T-helper 1 cell treated with Interleukin-12 subunit alpha and Interleukin-12 subunit beta and Interleukin-4 antibody, amounts not matched to agents 30 μg/mL and 1 μg/mL, for 36 hours (primary cell): ENCODE results near the gene AFAP1.
A peak's percentile ranks its signal among the peaks of the same experiment; 100 is the strongest.

Experiments
- H3K27ac Mint-ChIP-seq: one replicate; pipeline ENCODE4 v1.8.0; 2021; ENCODE audit warnings: mild to moderate bottlenecking, mixed read lengths
- H3K27me3 Mint-ChIP-seq: one replicate; pipeline ENCODE4 v1.8.0; 2021; ENCODE audit warnings: low read depth, mixed read lengths
- H3K36me3 Mint-ChIP-seq: one replicate; pipeline ENCODE4 v1.8.0; 2021; ENCODE audit warnings: low read depth, mixed read lengths
- H3K4me1 Mint-ChIP-seq: one replicate; pipeline ENCODE4 v1.8.0; 2021; ENCODE audit warnings: low read depth, mixed read lengths
- H3K4me3 Mint-ChIP-seq: one replicate; pipeline ENCODE4 v1.8.0; 2021; ENCODE audit warnings: mild to moderate bottlenecking, moderate library complexity, mixed read lengths
- H3K9me3 Mint-ChIP-seq: one replicate; pipeline ENCODE4 v1.8.0; 2021; ENCODE audit warnings: mixed read lengths

Gene AFAP1

DNA sequence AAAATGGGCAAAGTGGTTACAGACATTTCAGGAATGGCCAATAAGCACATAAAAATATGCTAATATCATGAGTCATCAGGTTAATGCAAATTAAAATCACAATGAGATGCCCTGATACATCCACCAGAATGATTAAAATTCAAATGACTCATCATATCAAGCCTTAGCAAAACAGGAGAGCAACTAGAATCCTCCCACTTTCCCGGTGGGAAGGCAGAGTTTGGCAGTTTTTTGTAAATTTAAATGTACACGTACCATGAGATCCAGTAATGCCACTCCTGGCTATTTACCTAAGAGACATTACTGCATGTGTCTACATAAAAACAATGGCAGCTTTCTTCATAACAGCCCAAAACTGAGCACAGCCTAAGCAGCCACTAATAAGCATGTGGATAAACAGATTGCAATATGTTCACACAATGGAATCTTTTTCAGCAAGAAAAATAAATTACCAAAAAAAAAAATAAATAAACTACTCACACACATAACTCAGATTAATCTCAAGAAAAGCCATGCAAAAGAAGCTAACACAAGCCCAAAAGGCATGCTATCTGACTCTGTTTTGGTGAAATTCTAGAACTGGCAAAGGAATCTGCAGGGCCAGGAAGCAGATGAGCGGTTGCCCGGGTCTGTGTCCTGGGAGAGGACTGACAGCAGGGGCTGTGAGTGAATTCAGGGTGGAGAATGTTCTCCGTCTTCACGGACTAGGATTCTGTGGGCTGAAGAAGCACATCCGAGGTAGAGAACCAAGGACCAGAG lies 48.8 kb downstream of the AFAP1 start:
- Mint-ChIP-seq H3K9me3 (peaks cover 7% of the 10 kb centered on the region), H3K27me3 (peaks cover 3% of the 10 kb centered on the region), H3K4me3 (no peak overlapping the region), H3K4me1 (peaks cover 3% of the 10 kb centered on the region), H3K36me3 (peaks cover 6% of the 10 kb centered on the region), H3K27ac (no peak overlapping the region)

DNA sequence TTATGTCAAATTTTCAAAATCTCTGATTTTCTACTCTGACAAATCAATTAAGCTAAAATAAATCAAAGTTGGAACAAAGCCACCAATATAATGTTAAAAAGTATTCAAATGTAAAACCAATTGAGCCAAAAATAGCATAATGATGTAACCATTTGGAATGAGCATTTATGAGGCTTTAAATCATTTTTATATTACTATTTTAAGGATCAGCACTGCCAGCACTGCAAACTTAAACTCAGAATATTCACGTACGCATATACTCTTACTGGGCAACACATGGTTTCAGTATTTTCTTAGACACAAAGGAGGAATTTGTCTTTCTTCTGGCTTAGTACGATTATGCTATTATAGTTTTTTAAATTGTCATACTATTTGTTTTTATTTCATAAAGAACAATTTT lies 52.2 kb downstream of the AFAP1 start:
- no peak overlapping the region for H3K4me3 Mint-ChIP-seq
- H3K4me1 Mint-ChIP-seq = peaks cover 3% of the 10 kb centered on the region
- H3K36me3 Mint-ChIP-seq = peaks cover 6% of the 10 kb centered on the region
- peaks cover 3% of the 10 kb centered on the region for H3K27me3 Mint-ChIP-seq
- H3K27ac Mint-ChIP-seq = no peak overlapping the region
- H3K9me3 Mint-ChIP-seq = peaks cover 7% of the 10 kb centered on the region

- Mint-ChIP-seq H3K36me3 (peaks cover 6% of the 10 kb centered on the region), H3K4me1 (peaks cover 4% of the 10 kb centered on the region), H3K27ac (no peak overlapping the region)
Measured at GRCh38 chr4:7886007-7886973, 53.4 kb downstream of the AFAP1 start.

GRCh38 chr4:7885216-7886006 lies 54.2 kb downstream of the AFAP1 start:
- Mint-ChIP-seq H3K4me1 (peaks cover 13% of the 10 kb centered on the region), H3K36me3 (peaks cover 6% of the 10 kb centered on the region), H3K9me3 (peaks cover 7% of the 10 kb centered on the region), H3K4me3 (no peak overlapping the region), H3K27ac (no peak overlapping the region), H3K27me3 (peaks cover 3% of the 10 kb centered on the region)

More at GRCh38 chr4:7886007-7886973, 53.4 kb downstream of the AFAP1 start:
- Mint-ChIP-seq H3K9me3 (peaks cover 7% of the 10 kb centered on the region), H3K27me3 (peaks cover 3% of the 10 kb centered on the region), H3K4me3 (no peak overlapping the region)

GRCh38 chr4:7880683-7881082 lies 59.0 kb downstream of the AFAP1 start:
- Mint-ChIP-seq H3K27me3 (no peaks in the 10 kb centered on the region), H3K4me3 (no peak overlapping the region), H3K27ac (no peak overlapping the region), H3K4me1 (peaks cover 30% of the 10 kb centered on the region), H3K9me3 (no peaks in the 10 kb centered on the region), H3K36me3 (no peaks in the 10 kb centered on the region)

- Mint-ChIP-seq H3K27me3 (no peaks in the 10 kb centered on the region), H3K27ac (no peak overlapping the region), H3K9me3 (no peaks in the 10 kb centered on the region), H3K4me1 (peaks cover 30% of the 10 kb centered on the region), H3K4me3 (no peak overlapping the region), H3K36me3 (no peaks in the 10 kb centered on the region)
Measured at GRCh38 chr4:7879127-7879526, 60.5 kb downstream of the AFAP1 start.

GRCh38 chr4:7878323-7878722 lies 61.3 kb downstream of the AFAP1 start:
- H3K4me3 Mint-ChIP-seq = no peak overlapping the region
- H3K4me1 Mint-ChIP-seq = peaks cover 30% of the 10 kb centered on the region
- H3K27ac Mint-ChIP-seq = no peak overlapping the region
- H3K36me3 Mint-ChIP-seq = no peaks in the 10 kb centered on the region
- H3K27me3 Mint-ChIP-seq = no peaks in the 10 kb centered on the region
- H3K9me3 Mint-ChIP-seq = no peaks in the 10 kb centered on the region

- Mint-ChIP-seq H3K4me1 (peaks cover 30% of the 10 kb centered on the region), H3K36me3 (no peaks in the 10 kb centered on the region), H3K9me3 (no peaks in the 10 kb centered on the region), H3K27ac (no peak overlapping the region), H3K4me3 (peak overlapping the region; percentile 29), H3K27me3 (no peaks in the 10 kb centered on the region)
Measured at GRCh38 chr4:7877176-7877575, 62.5 kb downstream of the AFAP1 start.

- Mint-ChIP-seq H3K36me3 (peaks cover 2% of the 10 kb centered on the region), H3K27me3 (no peaks in the 10 kb centered on the region), H3K4me1 (peaks cover 29% of the 10 kb centered on the region), H3K9me3 (no peaks in the 10 kb centered on the region), H3K4me3 (peak overlapping the region; percentile 29), H3K27ac (no peak overlapping the region)
Measured at GRCh38 chr4:7876201-7876875, 63.3 kb downstream of the AFAP1 start.

DNA sequence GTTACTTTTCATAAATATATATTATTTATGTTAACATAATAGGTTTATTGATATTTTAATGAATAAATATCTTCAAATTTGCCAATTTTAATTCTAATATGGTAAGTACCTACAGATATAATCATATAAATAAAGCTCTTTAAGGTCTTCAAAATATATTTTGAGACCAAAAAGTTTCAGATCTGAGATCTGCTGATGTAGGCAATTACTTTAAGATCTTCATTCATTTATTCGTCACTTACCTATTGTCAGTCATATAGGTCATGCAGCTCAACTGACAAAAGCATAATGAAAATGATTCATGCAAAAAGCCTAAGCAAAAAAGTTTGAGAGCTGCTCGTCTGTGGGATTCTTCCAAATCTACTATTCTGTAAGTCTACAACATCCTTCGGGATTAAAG lies 64.8 kb downstream of the AFAP1 start:
- peaks cover 20% of the 10 kb centered on the region for H3K4me1 Mint-ChIP-seq

DNA sequence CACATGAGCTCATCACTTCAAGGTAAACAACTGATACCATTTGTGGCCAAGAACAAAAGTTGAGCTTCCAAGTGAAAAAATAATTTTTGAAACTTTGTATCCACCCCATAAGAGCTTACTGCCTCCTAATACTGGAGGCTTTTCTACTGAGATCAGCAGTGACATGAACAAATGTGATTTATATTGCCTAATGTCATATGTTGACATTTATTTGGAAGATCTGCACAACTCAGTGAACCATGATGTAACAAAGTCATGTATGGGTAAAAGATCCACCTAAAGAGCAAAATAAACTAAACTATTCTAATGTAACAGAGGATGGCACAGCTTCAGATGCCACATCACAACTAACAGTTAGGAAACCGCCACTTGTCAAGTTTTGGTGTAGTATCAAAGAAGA lies 65.8 kb downstream of the AFAP1 start:
- H3K4me3 Mint-ChIP-seq = no peak overlapping the region
- no peak overlapping the region for H3K27ac Mint-ChIP-seq
- H3K4me1 Mint-ChIP-seq = peaks cover 21% of the 10 kb centered on the region
- H3K27me3 Mint-ChIP-seq = no peaks in the 10 kb centered on the region
- no peaks in the 10 kb centered on the region for H3K9me3 Mint-ChIP-seq
- H3K36me3 Mint-ChIP-seq = peaks cover 2% of the 10 kb centered on the region

More for the DNA sequence above, 64.8 kb downstream of the AFAP1 start:
- Mint-ChIP-seq H3K27me3 (no peaks in the 10 kb centered on the region), H3K9me3 (no peaks in the 10 kb centered on the region), H3K36me3 (peaks cover 2% of the 10 kb centered on the region), H3K27ac (no peak overlapping the region), H3K4me3 (no peak overlapping the region)

DNA sequence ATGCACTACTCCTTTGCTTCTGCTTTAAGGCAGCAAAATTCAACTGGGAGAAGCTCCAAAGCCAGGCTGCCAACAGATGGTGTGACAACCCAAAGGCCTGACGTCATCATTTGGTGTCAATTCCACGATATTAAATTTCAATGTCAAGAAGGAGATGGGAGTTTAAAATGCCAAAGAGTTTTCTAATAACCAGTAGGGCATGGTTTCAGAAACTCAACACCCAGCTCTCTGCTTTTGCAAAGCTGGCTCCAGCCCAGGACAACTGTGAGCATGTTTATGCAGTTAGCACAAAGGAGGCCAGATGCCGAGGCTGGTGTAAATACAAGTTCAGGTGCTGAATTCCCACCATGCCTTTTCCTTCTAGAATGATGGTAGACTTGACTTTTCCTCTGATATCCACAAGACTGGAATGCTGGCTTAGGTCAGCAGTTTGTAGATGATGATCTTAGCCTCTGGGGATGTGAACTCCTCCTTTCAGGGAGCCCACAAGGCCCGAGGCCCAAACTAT lies 67.3 kb downstream of the AFAP1 start:
- Mint-ChIP-seq H3K27me3 (no peaks in the 10 kb centered on the region), H3K4me1 (peaks cover 28% of the 10 kb centered on the region), H3K36me3 (peaks cover 2% of the 10 kb centered on the region), H3K27ac (no peak overlapping the region), H3K4me3 (no peak overlapping the region), H3K9me3 (no peaks in the 10 kb centered on the region)

DNA sequence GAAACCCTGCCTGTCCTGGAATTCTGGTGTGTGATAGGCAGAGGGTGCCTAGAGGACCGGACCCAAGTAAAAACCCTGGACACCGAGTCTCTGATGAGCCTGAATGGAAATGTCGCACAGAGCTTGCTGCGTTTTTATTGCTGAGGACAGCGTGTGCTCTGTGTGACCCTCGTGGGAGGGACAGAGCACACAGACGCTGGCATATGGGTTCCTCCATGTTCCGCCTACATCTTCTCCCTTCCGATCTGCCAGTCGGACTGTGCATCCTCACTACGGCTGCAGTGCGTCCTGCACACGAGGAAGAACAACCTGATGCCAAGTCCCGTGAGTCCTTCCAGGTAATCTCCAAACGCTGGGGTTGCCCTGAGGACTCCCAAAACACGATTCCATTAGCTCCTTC lies 68.3 kb downstream of the AFAP1 start:
- Mint-ChIP-seq H3K27me3 (no peaks in the 10 kb centered on the region), H3K36me3 (peaks cover 3% of the 10 kb centered on the region), H3K4me3 (no peak overlapping the region), H3K9me3 (no peaks in the 10 kb centered on the region), H3K27ac (peak overlapping the region; percentile 23), H3K4me1 (peaks cover 18% of the 10 kb centered on the region)
